ENCODE measurements around the gene ITGA3.

GRCh38 chr17:50039058-50039457 is 16.9 kb upstream of the ITGA3 start:
- no peak for TF ChIP-seq CTCF (conservative IDR thresholded peaks at IDR 0.05; ENCODE audit: low read depth, low read length)
- TF ChIP-seq EZH2 (IDR thresholded peaks at IDR 0.05; ENCODE audit: borderline replicate concordance, low read depth, low read length, poor library complexity, severe bottlenecking), result no peak

Measured in A673 (cell line).